AG09319 (cell line): ENCODE results near the gene CBS.
"Not testable (repeated sequence)": the region's sequence is repeated elsewhere in the genome, so short reads cannot be mapped to it uniquely, and the experiment has no call there.

Experiments
- DNase-seq: peaks from one replicate; pipeline ENCODE4 v3.0.0-alpha.2; 2010; ENCODE audit warnings: low read depth; ENCODE audit errors: extremely low read depth
- CTCF ChIP-seq: IDR thresholded peaks from 2 replicates; pipeline ENCODE4 v1.5.1; 2011; ENCODE audit warnings: low read depth, mild to moderate bottlenecking, inconsistent platforms, low read length, moderate library complexity

CBS gene

GRCh38 chr21:43012596-43012995, 63.0 kb downstream of the CBS start:
- no peak for DNase-seq
- TF ChIP-seq CTCF = no peak

DNA sequence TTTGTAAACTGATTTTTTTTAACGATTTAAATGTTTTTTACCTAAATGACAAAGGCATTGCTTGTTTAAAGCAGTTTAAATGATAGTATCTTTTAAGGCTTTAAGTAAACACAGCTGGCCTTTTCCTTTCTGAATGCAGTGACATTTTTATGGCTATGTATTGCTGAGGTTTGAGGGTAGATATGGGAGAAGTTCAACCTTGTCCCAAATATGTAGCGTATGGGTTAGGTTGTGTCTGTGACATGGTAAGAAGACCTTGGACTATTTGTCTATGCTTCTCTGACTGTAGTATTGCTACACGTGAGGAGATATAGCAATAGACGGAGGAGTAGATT, 68.8 kb downstream of the CBS start:
- no peak for DNase-seq
- TF ChIP-seq CTCF = no peak

- not testable (repeated sequence) for DNase-seq
These were observed 69.4 kb downstream of the CBS start for GRCh38 chr21:43006051-43006873.

- no peak for TF ChIP-seq CTCF
- no peak for DNase-seq
These were observed 70.0 kb downstream of the CBS start for GRCh38 chr21:43005635-43006034.

DNA sequence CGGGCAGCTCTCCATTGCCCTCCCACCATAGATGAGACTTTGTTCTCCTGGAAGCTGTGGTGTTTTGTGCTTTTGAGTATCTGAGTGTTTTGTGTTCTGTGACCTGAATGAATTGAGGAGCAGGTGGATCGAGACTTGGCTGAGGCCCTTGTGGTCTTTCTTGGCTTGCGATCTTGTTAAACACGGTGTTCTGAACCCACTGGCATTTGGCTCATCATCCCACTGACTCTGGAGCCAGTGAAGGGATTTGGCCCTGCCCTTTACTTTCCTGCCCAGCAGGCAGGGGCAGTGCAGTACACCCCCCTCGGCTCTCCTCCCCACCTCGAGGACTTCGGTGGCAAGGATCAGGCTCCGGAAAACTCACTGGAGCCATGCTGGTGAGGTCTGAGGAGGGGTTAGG, 70.7 kb downstream of the CBS start:
- no peak for DNase-seq
- no peak for TF ChIP-seq CTCF
